Activated CD4-positive, CD25-positive, alpha-beta regulatory T cell treated with anti-CD3 and anti-CD28 coated beads, Interleukin-2, amount 50 U/mL, for 16 hours (primary cell): ENCODE measurements around the gene NCOA6.
A peak's percentile ranks its signal among the peaks of the same experiment; 100 is the strongest.

ENCODE experiments used
- DNase-seq: peaks from one replicate; pipeline ENCODE4 v3.0.0-alpha.2; 2020; ENCODE audit warnings: low read depth, low spot score

Gene NCOA6

DNA sequence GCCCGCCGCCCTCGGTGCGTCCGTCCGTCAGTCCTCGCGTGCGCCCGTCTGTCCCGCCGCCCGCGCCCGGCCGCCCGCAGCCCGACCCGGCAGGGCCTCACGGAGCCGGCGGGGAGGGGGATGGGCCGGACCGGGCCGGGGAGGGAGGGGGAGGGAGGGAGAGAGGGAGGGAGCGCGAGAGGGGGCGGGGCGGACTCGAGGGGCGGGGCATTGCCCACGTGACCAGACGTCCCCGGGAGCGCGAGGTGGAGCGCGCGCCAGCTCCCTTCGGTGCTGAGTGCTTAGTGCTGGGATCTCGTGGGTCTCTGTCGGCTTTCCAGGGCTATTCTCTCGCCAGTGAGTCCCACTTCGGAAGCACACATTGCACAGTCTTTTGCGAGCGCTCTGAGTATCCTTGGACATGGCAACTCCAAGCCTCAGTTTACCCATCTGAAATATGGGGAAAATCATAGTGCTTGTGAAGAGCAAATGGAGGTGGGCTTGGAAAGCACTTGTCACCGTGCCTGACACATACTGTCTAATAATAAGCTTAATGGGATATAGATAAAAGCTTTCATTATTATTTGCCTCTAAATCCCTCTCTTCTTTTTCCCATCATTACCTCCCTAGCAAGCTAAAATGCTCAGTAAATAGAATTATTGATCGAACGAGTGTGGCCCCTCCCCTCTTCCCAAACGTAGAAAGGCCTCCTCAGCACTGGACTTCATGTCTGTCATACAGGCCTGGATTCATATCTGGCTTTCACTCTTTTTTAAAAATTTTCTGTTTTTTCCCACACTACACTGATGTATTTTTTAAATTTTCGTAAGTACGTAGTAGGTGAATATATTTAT is at the start of gene NCOA6:
TSS of gene NCOA6 (minus strand) at position 122 of the 833 bp plus-strand sequence. CDS start 43,296 bp downstream, outside the sequence.
- peak; percentile 65 for DNase-seq

- no peak for DNase-seq
Measured at GRCh38 chr20:34874094-34874654, 48.7 kb upstream of the NCOA6 start.

DNA sequence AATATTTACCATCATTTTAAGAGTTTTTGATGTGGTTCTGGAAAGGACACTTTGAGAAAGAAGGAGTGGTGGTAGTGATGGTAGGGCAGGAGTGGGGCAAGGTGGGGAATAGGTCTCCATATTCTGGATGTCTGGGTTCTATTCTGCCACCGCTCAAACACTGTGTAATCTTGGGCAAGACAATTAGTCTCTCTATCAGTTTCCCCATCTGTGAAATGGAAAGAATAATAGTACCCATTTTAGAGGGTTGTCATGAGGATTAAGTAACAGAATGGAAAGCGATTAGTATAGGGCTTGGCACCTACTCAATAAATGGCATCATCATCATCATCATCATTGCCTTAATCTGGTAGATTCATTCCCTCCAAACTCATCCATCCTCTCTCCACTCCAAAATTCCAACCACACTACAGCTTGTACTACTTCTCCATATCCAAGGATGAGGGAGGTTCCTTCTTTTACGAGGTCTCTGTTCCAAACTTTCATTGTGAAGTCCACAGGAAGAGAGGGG is 48.2 kb upstream of the NCOA6 start:
- no peak for DNase-seq

- peak; percentile 70 for DNase-seq
Measured at GRCh38 chr20:34872622-34873224, 47.3 kb upstream of the NCOA6 start, which contains the start of gene GGT7. Gene GGT7, minus strand, starts transcription at chr20:34872856. Its CDS starts 41 bp downstream, at chr20:34872815.

DNA sequence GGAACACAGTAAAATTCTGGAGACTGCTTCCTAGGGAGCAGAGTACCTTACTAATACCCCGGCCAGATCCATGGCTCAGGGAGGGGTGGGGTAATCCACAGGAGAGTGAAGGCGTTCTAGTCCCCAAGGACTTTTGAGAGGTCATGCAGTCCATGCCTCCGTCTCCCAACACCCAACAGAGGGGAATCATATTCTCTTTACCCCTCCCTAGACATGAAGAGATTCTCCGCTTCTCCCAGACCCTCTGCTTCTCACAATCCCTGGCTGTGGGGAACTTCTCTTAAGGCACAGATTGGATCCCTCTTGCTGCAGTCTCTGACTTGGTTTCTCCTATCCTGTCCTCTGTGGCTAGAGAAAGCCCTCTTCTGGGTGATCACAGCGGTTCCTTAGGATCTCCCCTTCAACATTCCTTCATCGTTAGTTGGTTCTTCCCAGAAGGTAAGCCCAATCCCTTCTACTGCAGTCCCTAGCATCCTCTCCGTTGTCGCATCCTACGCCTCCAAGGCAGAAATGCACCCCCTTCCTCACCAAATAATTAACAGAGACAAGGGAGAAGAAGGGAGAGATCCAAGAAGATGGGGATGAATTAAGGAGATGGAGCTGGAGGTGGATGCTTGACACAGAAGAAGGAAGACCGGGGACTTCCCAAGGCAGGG is 46.6 kb upstream of the NCOA6 start:
- no peak for DNase-seq

DNA sequence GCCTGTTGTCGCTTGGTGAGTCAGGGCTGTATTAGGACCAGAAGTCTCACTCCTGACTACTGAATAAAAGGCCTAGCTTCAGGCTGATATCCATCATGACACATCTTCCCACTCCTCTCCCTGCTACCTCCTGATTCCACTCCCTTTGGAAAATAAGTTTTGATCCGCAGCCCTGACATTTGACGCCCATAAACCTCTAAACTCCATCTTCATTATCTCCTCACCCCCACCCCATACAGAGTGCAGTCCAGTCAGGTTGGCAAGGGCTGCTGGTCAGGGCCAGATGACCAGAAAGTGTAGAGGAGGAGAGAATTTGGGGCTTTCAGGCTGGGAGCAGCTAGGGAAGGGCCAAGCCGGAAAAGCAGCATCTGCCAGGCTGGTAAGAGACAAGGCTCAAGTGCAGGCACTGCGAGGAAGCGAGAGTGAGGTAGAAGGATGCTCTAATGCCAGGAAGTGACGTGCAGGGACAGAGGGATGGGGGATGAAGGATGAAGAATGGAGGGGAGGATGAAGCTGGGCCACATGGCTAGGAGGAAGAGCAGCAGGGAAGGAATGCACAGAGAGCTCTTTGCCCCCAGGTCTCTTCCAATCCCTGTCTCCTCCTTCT is 46.0 kb upstream of the NCOA6 start:
- DNase-seq, result no peak

GRCh38 chr20:34864216-34864615 is 38.8 kb upstream of the NCOA6 start:
- no peak for DNase-seq

GRCh38 chr20:34863421-34863965 is 38.0 kb upstream of the NCOA6 start:
- DNase-seq, result no peak

GRCh38 chr20:34862724-34863123 is 37.3 kb upstream of the NCOA6 start:
- no peak for DNase-seq

DNA sequence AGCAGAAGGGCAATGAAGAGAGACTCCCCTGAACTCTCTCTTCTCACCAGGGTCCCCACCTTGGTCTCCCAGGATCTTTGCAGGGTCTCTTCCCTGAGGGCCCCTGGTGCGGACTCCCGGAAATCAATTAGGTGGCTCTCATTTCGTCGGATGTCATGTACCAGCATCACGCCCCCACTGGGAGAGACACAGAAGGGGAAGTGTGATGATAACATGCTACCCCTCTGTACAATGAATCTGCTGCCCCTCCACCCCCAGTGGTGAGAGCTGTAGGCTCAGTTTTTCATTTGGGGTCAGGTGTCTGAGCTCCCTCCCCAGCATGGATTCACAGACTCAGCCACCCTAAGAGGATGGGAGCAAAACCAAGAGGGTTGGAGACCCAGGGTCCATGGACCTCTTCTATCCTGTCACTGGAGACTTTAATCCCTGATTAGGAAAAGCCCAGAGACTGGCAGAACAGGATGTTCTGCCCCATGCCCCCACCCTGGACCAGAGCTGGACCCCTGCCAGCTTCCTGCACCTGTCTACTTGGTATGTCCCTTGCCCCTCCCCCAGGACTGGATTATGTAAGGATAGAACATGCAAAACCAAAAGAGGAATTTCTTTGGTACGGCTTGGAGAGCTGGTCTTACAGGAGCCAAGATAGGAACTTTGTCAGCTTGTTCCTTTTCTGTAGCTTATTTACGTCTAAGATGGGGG is 36.1 kb upstream of the NCOA6 start:
- DNase-seq, result no peak

DNA sequence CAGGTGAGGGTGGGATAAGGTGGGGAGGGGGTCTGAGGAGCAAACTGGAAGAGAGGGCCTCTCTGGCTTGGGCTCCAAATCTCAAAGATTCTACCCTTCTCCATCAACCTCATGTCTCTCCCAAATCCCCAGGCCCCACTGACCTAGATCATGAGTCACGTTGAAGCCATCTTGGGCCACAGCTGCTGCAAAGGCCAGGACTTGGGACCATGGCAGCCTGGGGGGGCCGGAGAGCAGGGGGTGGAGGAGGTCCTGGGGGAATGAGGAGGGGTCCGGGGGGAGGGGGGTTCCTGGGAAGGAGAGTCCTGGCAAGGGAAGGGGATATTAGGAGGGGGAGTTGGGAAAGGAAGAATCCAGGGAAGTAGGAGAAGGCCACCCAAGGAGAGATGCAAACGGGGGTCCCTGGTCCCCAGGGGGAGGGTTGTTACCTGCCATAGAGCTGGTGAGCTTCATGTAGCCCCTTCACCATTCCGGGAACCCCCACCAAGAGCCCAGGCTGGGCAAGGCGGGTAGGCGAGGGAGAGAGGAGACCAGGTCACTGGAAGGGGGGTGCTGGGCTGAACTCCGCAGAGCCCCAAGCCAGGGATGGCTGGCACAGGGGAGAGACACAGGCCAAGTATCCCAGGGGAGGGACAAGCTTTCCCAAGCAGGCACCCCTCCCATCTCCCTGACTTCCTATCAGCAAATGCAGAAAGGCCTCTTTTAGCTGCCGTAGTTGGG is 34.5 kb upstream of the NCOA6 start:
- DNase-seq, result no peak

DNA sequence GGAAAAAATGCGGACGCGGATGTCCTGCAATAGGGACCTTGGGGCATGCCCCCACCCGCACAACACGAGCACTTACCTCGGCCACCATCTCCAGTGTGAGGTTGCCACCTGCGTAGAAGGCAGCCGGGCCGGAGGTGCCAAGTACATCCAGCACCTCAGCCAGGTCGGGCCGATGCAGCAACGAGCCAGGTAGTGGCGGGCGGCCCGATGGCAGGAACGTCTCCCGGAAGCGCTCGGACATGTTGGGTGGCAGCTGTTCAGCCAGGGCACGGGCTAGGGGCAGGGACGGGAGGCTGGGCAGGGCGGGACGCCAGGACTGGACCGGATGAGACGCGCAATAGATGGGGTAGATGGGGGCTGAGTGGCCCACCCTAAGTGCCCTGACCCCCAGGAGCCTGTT is 33.9 kb upstream of the NCOA6 start:
- DNase-seq, result no peak

DNA sequence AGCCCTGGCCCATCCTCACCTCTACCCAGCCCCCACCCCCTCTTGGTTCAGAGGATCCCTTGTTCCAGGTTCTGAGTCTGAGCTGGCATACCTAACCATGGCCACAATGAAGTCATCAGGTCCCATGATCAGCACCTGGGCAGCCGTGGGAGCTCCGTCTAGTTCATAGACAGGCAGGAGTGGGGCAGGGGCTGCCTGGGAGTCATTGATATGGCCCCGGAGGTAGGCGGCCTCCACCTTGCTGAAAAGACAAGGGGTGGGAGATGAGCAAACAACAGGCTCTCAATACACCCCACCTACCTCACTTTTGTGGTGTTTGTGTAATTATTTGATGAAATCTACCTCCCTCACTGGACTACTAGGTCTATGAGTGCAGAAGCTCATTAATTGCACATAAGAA is 26.8 kb upstream of the NCOA6 start:
- DNase-seq, result no peak

- no peak for DNase-seq
Measured at GRCh38 chr20:34850969-34851368, 25.5 kb upstream of the NCOA6 start.

DNA sequence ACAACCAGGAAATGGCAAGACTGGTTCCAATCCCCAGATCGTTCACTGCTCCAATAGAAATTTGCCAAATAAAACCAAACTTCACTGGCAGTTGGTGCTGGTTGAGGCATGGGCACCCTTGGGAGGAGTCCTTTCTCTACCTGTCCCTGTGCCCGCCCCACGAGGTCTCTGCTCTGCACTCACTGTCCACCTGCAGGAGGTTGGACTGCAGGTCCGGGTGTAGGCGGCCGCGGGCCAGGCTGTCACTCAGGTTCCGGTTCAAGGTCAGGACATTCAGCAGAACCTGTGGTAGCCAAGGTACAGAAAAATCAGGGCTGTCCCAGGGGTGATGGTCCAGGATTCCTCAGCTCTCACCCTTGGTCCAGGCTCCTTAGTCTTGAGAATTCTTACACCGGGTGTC is 24.3 kb upstream of the NCOA6 start:
- no peak for DNase-seq

- DNase-seq, result no peak
Measured at GRCh38 chr20:34848597-34848996, 23.1 kb upstream of the NCOA6 start.

DNA sequence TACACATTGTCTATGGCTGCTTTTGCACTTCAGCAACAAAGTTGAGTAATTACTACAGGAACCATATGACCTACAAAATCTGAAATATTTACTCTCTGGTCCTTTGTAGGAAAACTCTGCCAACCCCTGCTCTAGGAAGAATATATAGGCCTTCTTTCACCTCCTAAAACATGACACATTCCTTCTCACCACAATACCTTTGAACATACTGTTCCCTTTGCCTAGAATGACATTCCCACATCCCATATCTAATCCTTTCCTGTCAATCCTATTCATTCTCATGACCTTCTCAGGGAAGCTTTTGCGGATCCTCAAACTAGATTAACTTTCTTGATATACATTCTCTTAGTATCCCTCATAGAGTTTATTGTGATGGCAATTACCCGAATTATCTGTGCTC is 18.0 kb upstream of the NCOA6 start:
- no peak for DNase-seq

GRCh38 chr20:34842143-34842542 is 16.7 kb upstream of the NCOA6 start:
- DNase-seq, result no peak

GRCh38 chr20:34834459-34834893 is 9.0 kb upstream of the NCOA6 start:
- no peak for DNase-seq

- DNase-seq, result no peak
Measured at GRCh38 chr20:34831936-34832335, 6.5 kb upstream of the NCOA6 start.
